Kidney (tissue), 14 donors: Measurements from ENCODE around the gene PLOD1. TPM values are rescaled to one million over a fixed set of nuclear protein-coding genes. Genes with fewer than 3 reads are reported as not detected.

Experiments used
- DNase-seq, 5 donors: peaks; one replicate each; pipeline ENCODE4 v3.0.0-alpha.2; 2013 to 2020
- FAIRE-seq: peaks from 2 replicates; lab custom pipeline; 2012; peaks lifted over from hg19 to GRCh38; lab: Jason Lieb, UNC
- H3K27ac ChIP-seq, 2 donors: one replicate each; pipeline ENCODE4 v1.7.0; 2013; ENCODE audit warnings: low read depth in 2 of 2, low read length in 2 of 2, inconsistent platforms in 1 of 2
- H3K27me3 ChIP-seq: one replicate; pipeline ENCODE4 v1.7.1; 2013; ENCODE audit warnings: low read length, inconsistent platforms; ENCODE audit not compliant: control insufficient read depth, insufficient read depth
- H3K36me3 ChIP-seq, 3 donors: one replicate each; pipeline versions ENCODE4 v1.7.0 to v1.7.1; 2013; ENCODE audit warnings: low read length in 3 of 3, control low read depth in 1 of 3, inconsistent platforms in 1 of 3; ENCODE audit not compliant: insufficient read depth in 3 of 3, control insufficient read depth in 2 of 3
- H3K4me1 ChIP-seq, 3 donors: one replicate each; pipeline versions ENCODE4 v1.7.0 to v1.7.1; 2013; ENCODE audit warnings: low read length in 3 of 3, inconsistent platforms in 1 of 3, low read depth in 1 of 3; ENCODE audit not compliant: control insufficient read depth in 2 of 3, insufficient read depth in 2 of 3
- H3K4me3 ChIP-seq, 3 donors: one replicate each; pipeline versions ENCODE4 v1.7.0 to v1.8.1; 2013; ENCODE audit warnings: low read length in 3 of 3, control low read depth in 1 of 3, inconsistent platforms in 1 of 3
- H3K9ac ChIP-seq, 3 donors: one replicate each; pipeline versions ENCODE4 v1.7.0 to v1.7.1; 2013; ENCODE audit warnings: low read length in 3 of 3, control low read depth in 1 of 3, inconsistent platforms in 1 of 3
- H3K9me3 ChIP-seq, 3 donors: one replicate each; pipeline versions ENCODE4 v1.7.0 to v1.7.1; 2013; ENCODE audit warnings: low read length in 3 of 3, control low read depth in 1 of 3, inconsistent platforms in 1 of 3; ENCODE audit not compliant: control insufficient read depth in 2 of 3, insufficient read depth in 1 of 3
- CTCF ChIP-seq: IDR thresholded peaks from 3 replicates; pipeline ENCODE4 v1.5.1; 2012; ENCODE audit warnings: mild to moderate bottlenecking, moderate library complexity, borderline replicate concordance; ENCODE audit not compliant: insufficient read depth; ENCODE audit errors: extremely low read depth
- intact Hi-C: fragments of 100-400 bp; cut with DNase I; formaldehyde crosslinking; loops from one replicate; pipeline ENCODE4 v1.11.1; 2022
- polyA plus RNA-seq: library from polyadenylated mRNA; stranded (reverse); fragments of 350-450 nt; fragmentation: Illumina TruSeq; extraction: RNeasy Lipid Tissue Mini Kit (QIAGEN cat#74804); gene quantifications from one replicate; pipeline ENCODE4 v1.2.3, GENCODE V29; 2014; ENCODE audit warnings: low read depth, low replicate concordance; ENCODE audit not compliant: insufficient read depth
- total RNA-seq: library from RNA; stranded (reverse); fragmentation: NEBNext Ultra II Directional; extraction: Animal tissue kit (Norgen Biotek cat#: 25700); gene quantifications from one replicate; pipeline ENCODE4 v1.2.1, GENCODE V29; 2021
- donor health status: control.
- donor health status: control.
- donor health status: control.
- donor health status: control.
- donor health status: control.
- donor health status: DM: yes; HTN: yes; CAD: no.
- donor health status: Normal renal cell carcinoma (clear cell type).

Gene PLOD1
- total and polyA plus RNA-seq, 2 donors from 2014 or later: 58.8 to 103 TPM

- no peaks in the 10 kb centered on the region for H3K27me3 ChIP-seq
- H3K36me3 ChIP-seq: no peaks in the 10 kb centered on the region
- DNase-seq: no peak
- intact Hi-C loops: no loop called here
- no peak for FAIRE-seq
- H3K9ac ChIP-seq: no peak overlapping the region
- no peak overlapping the region for H3K4me3 ChIP-seq
- H3K4me1 ChIP-seq: peaks cover 0 to 9% (median 0%) of the 10 kb centered on the region in 3 donors
- no peaks in the 10 kb centered on the region for H3K9me3 ChIP-seq
- H3K27ac ChIP-seq: no peak overlapping the region
- no peak for TF ChIP-seq CTCF
Measured at GRCh38 chr1:11943619-11944018, 9.1 kb downstream of the PLOD1 start.

- no peaks in the 10 kb centered on the region for H3K27me3 ChIP-seq
- DNase-seq (peak in 4 of 5 donors; percentile 91 to 95 (median 92)), FAIRE-seq (no peak)
- TF ChIP-seq CTCF: no peak
- H3K4me1 ChIP-seq: peaks cover 0 to 5% (median 0%) of the 10 kb centered on the region in 3 donors
- intact Hi-C loops: no loop called here
- H3K36me3 ChIP-seq: peaks cover 0 to 2% (median 0%) of the 10 kb centered on the region in 3 donors
- no peak overlapping the region for H3K9ac ChIP-seq
- no peak overlapping the region for H3K4me3 ChIP-seq
- no peak overlapping the region for H3K27ac ChIP-seq
- H3K9me3 ChIP-seq: no peaks in the 10 kb centered on the region
Measured at GRCh38 chr1:11944358-11944931, 9.9 kb downstream of the PLOD1 start.

GRCh38 chr1:11946647-11947046, 12.1 kb downstream of the PLOD1 start:
- Histone ChIP-seq H3K27me3 (no peaks in the 10 kb centered on the region), H3K9ac (no peak overlapping the region), H3K9me3 (no peaks in the 10 kb centered on the region), H3K4me3 (no peak overlapping the region), H3K4me1 (no peaks in the 10 kb centered on the region), H3K36me3 (peaks cover 0 to 2% (median 0%) of the 10 kb centered on the region in 3 donors), H3K27ac (no peak overlapping the region)
- FAIRE-seq (no peak), DNase-seq (no peak)
- intact Hi-C loops: no loop called here
- no peak for TF ChIP-seq CTCF
